Keratinocyte (primary cell): ENCODE measurements around the gene PURA.

ENCODE experiments used
- CTCF ChIP-seq, 3 experiments: IDR thresholded peaks in 1 of 3; conservative IDR thresholded peaks in 1 of 3; optimal IDR thresholded peaks in 1 of 3; 2 replicates in 2 of 3; 3 replicates in 1 of 3; pipeline versions ENCODE3 to v1.5.1; 2011; ENCODE audit warnings: low read length in 3 of 3, mild to moderate bottlenecking in 3 of 3, moderate library complexity in 2 of 3, control low read depth in 1 of 3, inconsistent platforms in 1 of 3; ENCODE audit not compliant: insufficient read depth in 2 of 3; ENCODE audit errors: extremely low read depth in 1 of 3
- EZH2 ChIP-seq: IDR thresholded peaks from one replicate; pipeline ENCODE4 v1.6.1; 2012; ENCODE audit warnings: inconsistent platforms, mild to moderate bottlenecking, low read length, moderate library complexity

- TF ChIP-seq CTCF (optimal IDR thresholded peaks at IDR 0.05 in 1 of 3, IDR thresholded peaks at IDR 0.05 in 1 of 3, conservative IDR thresholded peaks at IDR 0.05 in 1 of 3; ENCODE audit: extremely low read depth in 1 of 3, insufficient read depth in 2 of 3, low read length in 3 of 3) = no peak
- TF ChIP-seq EZH2 = no peak
These were observed 54.5 kb downstream of the PURA start for GRCh38 chr5:140168371-140168770.
